ENCODE measurements around the gene CENPQ.

DNA sequence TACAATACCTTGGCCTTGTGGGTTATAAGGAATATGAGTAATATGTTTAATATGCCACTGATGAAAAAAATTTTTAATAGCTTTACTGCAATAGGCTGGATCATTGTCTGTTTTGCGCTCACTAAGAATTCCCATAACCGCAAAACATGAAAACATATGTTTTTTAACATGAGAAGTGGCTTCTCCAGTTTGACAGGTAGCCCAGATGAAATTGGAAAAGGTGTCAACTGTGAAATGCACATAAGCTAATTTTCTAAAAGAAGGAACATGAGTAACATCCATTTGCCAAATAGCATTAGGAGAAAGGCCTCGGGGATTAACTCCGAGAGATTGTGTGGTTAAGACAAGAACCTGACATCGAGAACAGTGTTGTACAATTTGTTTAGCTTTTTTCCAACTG lies 41.5 kb downstream of the CENPQ start:
- no peak for TF ChIP-seq POLR2A (IDR thresholded peaks at IDR 0.05; ENCODE audit: low read depth, low read length)
- TF ChIP-seq POLR2AphosphoS5 (IDR thresholded peaks at IDR 0.05; ENCODE audit: low read depth, low read length): no peak

All from GM12892 (cell line).